Measurements from ENCODE around the gene RTP2.

RTP2 gene

GRCh38 chr3:187667526-187667925 is 34.8 kb downstream of the RTP2 start:
- no peak overlapping the region for H3K4me3 ChIP-seq (ENCODE audit: low read depth, low read length)
- TF ChIP-seq, protein P1, sequence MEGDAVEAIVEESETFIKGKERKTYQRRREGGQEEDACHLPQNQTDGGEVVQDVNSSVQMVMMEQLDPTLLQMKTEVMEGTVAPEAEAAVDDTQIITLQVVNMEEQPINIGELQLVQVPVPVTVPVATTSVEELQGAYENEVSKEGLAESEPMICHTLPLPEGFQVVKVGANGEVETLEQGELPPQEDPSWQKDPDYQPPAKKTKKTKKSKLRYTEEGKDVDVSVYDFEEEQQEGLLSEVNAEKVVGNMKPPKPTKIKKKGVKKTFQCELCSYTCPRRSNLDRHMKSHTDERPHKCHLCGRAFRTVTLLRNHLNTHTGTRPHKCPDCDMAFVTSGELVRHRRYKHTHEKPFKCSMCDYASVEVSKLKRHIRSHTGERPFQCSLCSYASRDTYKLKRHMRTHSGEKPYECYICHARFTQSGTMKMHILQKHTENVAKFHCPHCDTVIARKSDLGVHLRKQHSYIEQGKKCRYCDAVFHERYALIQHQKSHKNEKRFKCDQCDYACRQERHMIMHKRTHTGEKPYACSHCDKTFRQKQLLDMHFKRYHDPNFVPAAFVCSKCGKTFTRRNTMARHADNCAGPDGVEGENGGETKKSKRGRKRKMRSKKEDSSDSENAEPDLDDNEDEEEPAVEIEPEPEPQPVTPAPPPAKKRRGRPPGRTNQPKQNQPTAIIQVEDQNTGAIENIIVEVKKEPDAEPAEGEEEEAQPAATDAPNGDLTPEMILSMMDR (IDR thresholded peaks at IDR 0.05; ENCODE audit: low read depth, low read length, missing control alignments) = no peak
- DNase-seq (ENCODE audit: low read depth) = no peak

- no peak overlapping the region for H3K4me3 ChIP-seq (ENCODE audit: low read depth, low read length)
- no peak for DNase-seq (ENCODE audit: low read depth)
- TF ChIP-seq, protein P1 (IDR thresholded peaks at IDR 0.05; ENCODE audit: low read depth, low read length, missing control alignments) = no peak
Observed at GRCh38 chr3:187665764-187666402, 36.5 kb downstream of the RTP2 start.

GRCh38 chr3:187665010-187665409 is 37.3 kb downstream of the RTP2 start:
- TF ChIP-seq, protein P1 (IDR thresholded peaks at IDR 0.05; ENCODE audit: low read depth, low read length, missing control alignments) = no peak
- no peak for DNase-seq (ENCODE audit: low read depth)
- no peak overlapping the region for H3K4me3 ChIP-seq (ENCODE audit: low read depth, low read length)

DNA sequence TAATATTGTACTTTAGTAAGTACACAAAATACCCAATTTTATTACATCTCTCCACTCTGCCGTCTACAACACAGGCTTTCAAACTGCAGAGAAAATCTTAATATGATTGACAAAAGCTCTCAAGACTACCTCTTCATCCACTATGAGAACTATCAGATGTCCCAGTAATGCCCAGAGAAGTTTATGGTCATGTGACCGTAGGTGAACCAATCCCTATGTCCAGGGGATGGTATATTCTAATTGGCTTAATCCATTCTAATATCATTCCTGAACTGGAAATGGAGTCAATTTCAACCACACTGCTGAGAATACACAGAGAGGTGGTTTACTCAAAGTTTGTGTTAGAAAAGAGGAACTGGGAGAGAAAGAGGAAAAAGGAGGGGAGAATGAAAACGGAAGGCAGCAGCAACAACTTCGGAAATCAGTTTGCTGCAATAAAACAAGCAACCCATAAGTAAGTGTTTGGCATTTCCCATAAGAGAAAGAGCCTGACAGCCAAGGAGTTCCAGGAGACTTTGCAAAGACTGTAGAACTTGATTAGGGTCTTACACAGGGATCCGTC is 39.4 kb downstream of the RTP2 start:
- no peak for DNase-seq (ENCODE audit: low read depth)
- no peak overlapping the region for H3K4me3 ChIP-seq (ENCODE audit: low read depth, low read length)
- TF ChIP-seq, protein P1 (IDR thresholded peaks at IDR 0.05; ENCODE audit: low read depth, low read length, missing control alignments) = no peak

GRCh38 chr3:187661267-187661666 is 41.1 kb downstream of the RTP2 start:
- no peak for DNase-seq (ENCODE audit: low read depth)
- TF ChIP-seq, protein P1 (IDR thresholded peaks at IDR 0.05; ENCODE audit: low read depth, low read length, missing control alignments) = no peak
- H3K4me3 ChIP-seq (ENCODE audit: low read depth, low read length) = no peak overlapping the region

GRCh38 chr3:187651282-187651681 is 51.1 kb downstream of the RTP2 start:
- DNase-seq (ENCODE audit: low read depth) = no peak
- TF ChIP-seq, protein P1 (IDR thresholded peaks at IDR 0.05; ENCODE audit: low read depth, low read length, missing control alignments) = no peak
- no peak overlapping the region for H3K4me3 ChIP-seq (ENCODE audit: low read depth, low read length)

Data from GM12864 (cell line).